OCI-LY1 (cell line): Measurements from ENCODE around the gene CRYAA.

Source experiments
- H2AFZ ChIP-seq: fragments of 200-600 bp; sonication (generic), shearing (Covaris generic); 2 replicates; pipeline ENCODE4 v1.6.0; 2014; ENCODE audit warnings: antibody characterized with exemption, mild to moderate bottlenecking, low read length
- H3F3A ChIP-seq: fragments of 200-600 bp; sonication (generic), shearing (Covaris generic); 2 replicates; pipeline ENCODE4 v1.6.0; 2014; ENCODE audit warnings: mild to moderate bottlenecking, antibody characterized with exemption, low read length, moderate library complexity; ENCODE audit not compliant: insufficient read depth
- H3K27ac ChIP-seq: fragments of 200-600 bp; sonication (generic); 2 replicates; pipeline ENCODE4 v1.5.1; 2014; ENCODE audit warnings: low read length, mixed run types, mild to moderate bottlenecking, low read depth; ENCODE audit not compliant: poor library complexity, severe bottlenecking
- H3K27me3 ChIP-seq: fragments of 200-600 bp; sonication (generic); 2 replicates; pipeline ENCODE4 v1.6.0; 2014; ENCODE audit warnings: antibody characterized with exemption, mild to moderate bottlenecking, low read length, moderate library complexity; ENCODE audit not compliant: insufficient read depth
- H3K36me3 ChIP-seq: fragments of 200-600 bp; sonication (generic); 2 replicates; pipeline ENCODE4 v1.6.1; 2014; ENCODE audit warnings: mild to moderate bottlenecking, antibody characterized with exemption, low read length, moderate library complexity, mixed read lengths; ENCODE audit not compliant: insufficient read depth
- H3K4me1 ChIP-seq: fragments of 200-600 bp; sonication (generic); 2 replicates; pipeline ENCODE4 v1.5.1; 2014; ENCODE audit warnings: mild to moderate bottlenecking, low read length, moderate library complexity; ENCODE audit not compliant: insufficient read depth, severe bottlenecking
- H3K4me2 ChIP-seq: fragments of 200-600 bp; sonication (generic), shearing (Covaris generic); 2 replicates; pipeline ENCODE4 v1.6.1; 2014; ENCODE audit warnings: low read length
- H3K4me3 ChIP-seq: fragments of 200-600 bp; sonication (generic); 2 replicates; pipeline ENCODE4 v1.5.1; 2014; ENCODE audit warnings: low read length, low read depth, mild to moderate bottlenecking, mixed read lengths; ENCODE audit not compliant: poor library complexity, severe bottlenecking
- H3K79me2 ChIP-seq: fragments of 200-600 bp; shearing (Covaris generic); 2 replicates; pipeline ENCODE4 v1.6.1; 2016; ENCODE audit warnings: mixed run types, low read length, mixed read lengths; ENCODE audit not compliant: insufficient read depth
- H3K9ac ChIP-seq: fragments of 200-600 bp; sonication (generic), shearing (Covaris generic); 2 replicates; pipeline ENCODE4 v1.6.1; 2014; ENCODE audit warnings: mild to moderate bottlenecking, low read length, mixed read lengths
- H3K9me2 ChIP-seq: fragments of 200-600 bp; sonication (generic), shearing (Covaris generic); 2 replicates; pipeline ENCODE4 v1.6.1; 2014; ENCODE audit warnings: low read depth, mild to moderate bottlenecking, low read length, mixed read lengths
- H3K9me3 ChIP-seq: fragments of 200-600 bp; shearing (Covaris generic); 2 replicates; pipeline ENCODE4 v1.6.1; 2014; ENCODE audit warnings: low read length, mixed read lengths
- H4K20me1 ChIP-seq: fragments of 200-600 bp; sonication (generic), shearing (Covaris generic); 2 replicates; pipeline ENCODE4 v1.6.0; 2016; ENCODE audit warnings: mild to moderate bottlenecking, low read length; ENCODE audit not compliant: insufficient read depth
- EZH2 ChIP-seq: fragments of 200-600 bp; sonication (generic), shearing (Covaris generic); IDR thresholded peaks from 2 replicates; pipeline ENCODE4 v1.8.0; 2017; ENCODE audit warnings: borderline replicate concordance, mixed run types, mild to moderate bottlenecking, antibody characterized with exemption, low read length, moderate library complexity, mixed read lengths
- TF ChIP-seq, protein P1 (sequence below): fragments of 200-600 bp; sonication (generic), shearing (Covaris generic); IDR thresholded peaks from 2 replicates; pipeline ENCODE4 v1.5.1; 2017; ENCODE audit warnings: mild to moderate bottlenecking, antibody characterized with exemption, low read length, moderate library complexity, mixed read lengths

CRYAA gene

DNA sequence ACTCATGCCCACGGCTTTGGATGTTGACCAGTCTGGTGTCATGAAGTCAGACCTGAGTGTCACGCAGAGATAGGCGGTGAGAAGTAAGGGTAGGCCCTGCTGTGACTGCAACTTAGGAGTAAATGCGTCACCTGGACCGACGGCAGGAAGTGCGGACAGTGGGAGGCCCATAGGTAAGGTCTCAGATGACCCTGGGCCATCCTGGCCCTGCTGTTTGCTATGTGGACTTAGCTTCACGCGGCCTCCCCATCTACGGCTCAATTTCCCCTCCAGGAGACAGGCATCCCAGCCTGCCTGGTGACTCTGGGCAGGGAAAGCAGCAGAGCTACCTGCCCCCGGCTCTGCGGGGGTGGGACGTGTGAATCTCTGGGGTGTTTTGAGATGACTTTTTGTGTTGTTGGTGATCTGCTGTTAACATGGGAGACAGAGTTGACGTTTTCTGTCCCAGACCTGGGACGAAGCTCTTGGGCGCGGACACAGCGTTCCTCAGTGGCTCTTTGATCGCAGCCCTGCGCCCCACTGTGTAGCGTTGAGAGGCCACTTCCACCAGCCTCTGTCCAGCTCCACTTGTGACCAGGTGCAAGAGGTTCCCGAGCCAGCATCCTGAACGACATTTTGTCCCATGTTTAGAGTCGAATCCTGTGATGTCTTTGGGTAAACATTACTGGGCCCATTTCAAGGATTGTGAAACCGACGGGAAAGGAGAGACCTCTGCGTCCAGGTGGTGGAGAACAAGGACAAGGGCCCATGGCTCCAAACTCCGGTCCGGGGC lies 39.9 kb downstream of the CRYAA start:
- H3K79me2 ChIP-seq: no peaks in the 10 kb centered on the region
- no peaks in the 10 kb centered on the region for H3K9me2 ChIP-seq
- H3K4me2 ChIP-seq: no peak overlapping the region
- H3K9me3 ChIP-seq: no peaks in the 10 kb centered on the region
- H3K9ac ChIP-seq: no peak overlapping the region
- TF ChIP-seq, protein P1, sequence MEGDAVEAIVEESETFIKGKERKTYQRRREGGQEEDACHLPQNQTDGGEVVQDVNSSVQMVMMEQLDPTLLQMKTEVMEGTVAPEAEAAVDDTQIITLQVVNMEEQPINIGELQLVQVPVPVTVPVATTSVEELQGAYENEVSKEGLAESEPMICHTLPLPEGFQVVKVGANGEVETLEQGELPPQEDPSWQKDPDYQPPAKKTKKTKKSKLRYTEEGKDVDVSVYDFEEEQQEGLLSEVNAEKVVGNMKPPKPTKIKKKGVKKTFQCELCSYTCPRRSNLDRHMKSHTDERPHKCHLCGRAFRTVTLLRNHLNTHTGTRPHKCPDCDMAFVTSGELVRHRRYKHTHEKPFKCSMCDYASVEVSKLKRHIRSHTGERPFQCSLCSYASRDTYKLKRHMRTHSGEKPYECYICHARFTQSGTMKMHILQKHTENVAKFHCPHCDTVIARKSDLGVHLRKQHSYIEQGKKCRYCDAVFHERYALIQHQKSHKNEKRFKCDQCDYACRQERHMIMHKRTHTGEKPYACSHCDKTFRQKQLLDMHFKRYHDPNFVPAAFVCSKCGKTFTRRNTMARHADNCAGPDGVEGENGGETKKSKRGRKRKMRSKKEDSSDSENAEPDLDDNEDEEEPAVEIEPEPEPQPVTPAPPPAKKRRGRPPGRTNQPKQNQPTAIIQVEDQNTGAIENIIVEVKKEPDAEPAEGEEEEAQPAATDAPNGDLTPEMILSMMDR: no peak
- TF ChIP-seq EZH2: no peak
- no peaks in the 10 kb centered on the region for H3K4me1 ChIP-seq
- no peaks in the 10 kb centered on the region for H3K36me3 ChIP-seq
- H4K20me1 ChIP-seq: no peaks in the 10 kb centered on the region
- H2AFZ ChIP-seq: no peak overlapping the region
- H3K27ac ChIP-seq: no peak overlapping the region
- no peaks in the 10 kb centered on the region for H3F3A ChIP-seq
- no peak overlapping the region for H3K4me3 ChIP-seq
- 0 out of 2 replicates have a peak, but pooled peaks cover 7% of the 10 kb centered on the region for H3K27me3 ChIP-seq

- H4K20me1 ChIP-seq: no peaks in the 10 kb centered on the region
- no peak overlapping the region for H3K9ac ChIP-seq
- H3K4me1 ChIP-seq: no peaks in the 10 kb centered on the region
- no peak overlapping the region for H3K4me3 ChIP-seq
- no peaks in the 10 kb centered on the region for H3K9me3 ChIP-seq
- H3K27ac ChIP-seq: no peak overlapping the region
- no peaks in the 10 kb centered on the region for H3K79me2 ChIP-seq
- no peak for TF ChIP-seq EZH2
- TF ChIP-seq, protein P1: no peak
- H3K27me3 ChIP-seq: 0 out of 2 replicates have a peak, but pooled peaks cover 7% of the 10 kb centered on the region
- H2AFZ ChIP-seq: no peak overlapping the region
- H3K9me2 ChIP-seq: no peaks in the 10 kb centered on the region
- no peaks in the 10 kb centered on the region for H3K36me3 ChIP-seq
- no peaks in the 10 kb centered on the region for H3F3A ChIP-seq
- no peak overlapping the region for H3K4me2 ChIP-seq
Measured at GRCh38 chr21:43209575-43210453, 41.0 kb downstream of the CRYAA start.

DNA sequence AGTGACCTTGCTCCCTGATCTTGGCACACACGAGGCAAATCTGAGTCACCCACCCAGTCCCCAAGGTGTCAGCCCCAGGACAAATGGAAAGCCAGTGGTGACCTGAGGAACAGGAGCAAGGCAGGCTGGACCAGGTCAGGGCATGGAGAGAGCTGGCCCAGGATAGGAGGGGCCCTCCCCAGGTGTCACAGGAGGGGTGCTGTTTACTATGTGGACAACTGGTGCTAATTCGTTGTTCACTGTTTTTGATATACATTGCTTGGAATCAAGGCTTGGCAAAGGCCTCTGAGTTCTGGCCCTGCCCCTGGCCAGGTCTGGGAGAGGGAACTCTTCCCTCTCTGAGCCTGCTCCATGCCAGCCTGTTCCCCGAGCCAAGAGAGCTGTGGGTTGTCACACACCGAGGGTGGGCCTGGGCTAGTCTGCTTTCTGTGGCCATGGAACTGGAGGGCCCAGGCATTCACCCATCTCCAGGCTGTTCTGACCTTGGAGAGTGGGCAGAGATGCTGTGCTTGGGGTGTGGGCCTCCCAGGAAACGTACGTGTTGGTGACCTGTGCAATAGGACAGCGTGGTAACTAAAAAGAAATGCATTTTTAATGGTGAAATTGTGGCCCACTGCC lies 41.8 kb downstream of the CRYAA start:
- H3K4me1 ChIP-seq: no peaks in the 10 kb centered on the region
- H3K27me3 ChIP-seq: 0 out of 2 replicates have a peak, but pooled peaks cover 7% of the 10 kb centered on the region
- H3K9ac ChIP-seq: no peak overlapping the region

More for the DNA sequence above, 41.8 kb downstream of the CRYAA start:
- Histone ChIP-seq H3K9me3 (no peaks in the 10 kb centered on the region), H3K9me2 (no peaks in the 10 kb centered on the region), H4K20me1 (no peaks in the 10 kb centered on the region), H3F3A (no peaks in the 10 kb centered on the region), H3K36me3 (no peaks in the 10 kb centered on the region), H3K4me2 (no peak overlapping the region), H3K79me2 (no peaks in the 10 kb centered on the region), H3K4me3 (no peak overlapping the region), H3K27ac (no peak overlapping the region), H2AFZ (no peak overlapping the region)
- TF ChIP-seq, protein P1: no peak
- TF ChIP-seq EZH2: no peak
